ENCODE measurements around the gene FCGR3B.
"Not testable (repeated sequence)": the region's sequence is repeated elsewhere in the genome, so short reads cannot be mapped to it uniquely, and the experiment has no call there.

FCGR3B gene

DNA sequence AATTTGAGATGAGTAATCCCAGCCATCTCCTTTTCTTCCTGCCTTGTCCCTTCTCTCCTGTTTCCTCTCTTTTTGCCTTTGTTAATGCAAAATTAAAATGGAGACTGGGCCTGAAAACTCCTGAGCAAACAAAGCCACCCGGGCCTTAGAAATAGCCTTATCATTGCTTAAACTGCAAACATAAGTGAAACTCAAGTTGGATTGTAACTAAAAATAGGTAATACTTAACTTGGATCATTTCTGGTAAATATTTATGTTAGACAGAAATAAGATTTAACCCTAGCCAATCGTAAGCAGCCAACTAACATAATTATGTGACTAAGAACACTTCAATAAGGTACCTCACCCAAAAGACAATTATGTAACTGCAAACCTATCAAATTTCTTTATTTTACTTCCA is 35.4 kb downstream of the FCGR3B start:
- not testable (repeated sequence) for H3K36me3 ChIP-seq; H3K27me3 ChIP-seq; H3K4me1 ChIP-seq (ENCODE audit: control insufficient read depth in 1 of 2, insufficient read depth in 1 of 2, low read depth in 1 of 2, low read length in 1 of 2); H3K9me3 ChIP-seq; H3K4me3 ChIP-seq (ENCODE audit: low read depth in 1 of 2, low read length in 1 of 2); H3K27ac ChIP-seq

DNA sequence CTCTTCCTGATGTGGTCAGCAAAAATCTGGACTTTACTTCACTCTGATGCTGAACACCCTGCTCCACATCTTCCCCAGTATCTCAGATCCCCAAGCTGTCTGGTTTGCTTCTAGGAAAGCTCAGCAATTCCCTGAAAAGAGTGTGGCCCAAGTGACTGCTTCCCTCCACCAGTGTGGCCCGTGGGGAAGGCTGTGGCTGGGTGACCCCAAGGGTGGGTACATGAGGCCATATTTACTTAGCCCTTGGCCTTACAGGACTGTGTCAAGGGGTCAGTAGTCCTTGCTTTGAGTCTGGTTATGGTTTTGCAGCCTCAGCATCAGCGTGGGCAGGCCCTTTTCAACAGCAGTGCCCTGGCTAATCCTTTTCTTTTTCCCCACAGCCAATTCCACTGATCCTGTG is 35.8 kb downstream of the FCGR3B start:
- not testable (repeated sequence) for H3K27ac ChIP-seq; H3K36me3 ChIP-seq; H3K27me3 ChIP-seq; H3K9me3 ChIP-seq; H3K4me1 ChIP-seq (ENCODE audit: control insufficient read depth in 1 of 2, insufficient read depth in 1 of 2, low read depth in 1 of 2, low read length in 1 of 2); H3K4me3 ChIP-seq (ENCODE audit: low read depth in 1 of 2, low read length in 1 of 2)

DNA sequence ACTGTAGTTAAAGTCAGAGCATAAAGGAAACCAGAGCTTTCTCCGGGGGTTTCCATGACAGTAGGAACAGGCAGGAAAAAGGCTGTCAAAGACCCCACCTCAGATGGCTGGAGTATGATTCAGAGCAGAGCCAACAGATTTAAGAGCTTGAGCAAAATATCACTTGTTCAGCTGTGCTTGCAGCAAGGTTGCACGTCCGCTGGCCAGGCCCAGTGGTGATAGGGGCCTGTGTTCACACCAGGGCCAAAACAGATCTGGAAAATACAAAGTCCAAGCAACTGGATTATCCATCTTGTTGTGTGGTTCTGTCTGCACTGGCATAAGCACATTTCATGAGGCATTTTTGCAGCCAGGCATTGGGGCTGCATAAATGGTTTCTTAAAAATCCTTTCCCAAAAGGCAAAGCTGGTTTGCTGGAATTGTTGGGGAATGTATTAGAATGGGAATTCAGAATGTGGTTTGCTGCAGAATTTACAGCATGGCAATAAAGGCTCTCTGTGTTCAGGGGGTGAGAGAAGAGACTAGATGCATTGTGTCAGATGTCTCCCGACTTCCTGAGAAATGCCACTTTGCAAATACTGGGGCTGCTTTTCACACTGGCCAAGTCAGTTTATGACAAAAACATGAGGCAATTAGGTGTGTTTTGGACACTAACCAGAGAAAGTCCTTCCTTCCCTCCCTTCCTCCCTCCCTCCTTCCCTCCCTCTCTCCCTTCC is 36.5 kb downstream of the FCGR3B start:
- H3K4me1 ChIP-seq (ENCODE audit: control insufficient read depth in 1 of 2, insufficient read depth in 1 of 2, low read depth in 1 of 2, low read length in 1 of 2): not testable (repeated sequence)

DNA sequence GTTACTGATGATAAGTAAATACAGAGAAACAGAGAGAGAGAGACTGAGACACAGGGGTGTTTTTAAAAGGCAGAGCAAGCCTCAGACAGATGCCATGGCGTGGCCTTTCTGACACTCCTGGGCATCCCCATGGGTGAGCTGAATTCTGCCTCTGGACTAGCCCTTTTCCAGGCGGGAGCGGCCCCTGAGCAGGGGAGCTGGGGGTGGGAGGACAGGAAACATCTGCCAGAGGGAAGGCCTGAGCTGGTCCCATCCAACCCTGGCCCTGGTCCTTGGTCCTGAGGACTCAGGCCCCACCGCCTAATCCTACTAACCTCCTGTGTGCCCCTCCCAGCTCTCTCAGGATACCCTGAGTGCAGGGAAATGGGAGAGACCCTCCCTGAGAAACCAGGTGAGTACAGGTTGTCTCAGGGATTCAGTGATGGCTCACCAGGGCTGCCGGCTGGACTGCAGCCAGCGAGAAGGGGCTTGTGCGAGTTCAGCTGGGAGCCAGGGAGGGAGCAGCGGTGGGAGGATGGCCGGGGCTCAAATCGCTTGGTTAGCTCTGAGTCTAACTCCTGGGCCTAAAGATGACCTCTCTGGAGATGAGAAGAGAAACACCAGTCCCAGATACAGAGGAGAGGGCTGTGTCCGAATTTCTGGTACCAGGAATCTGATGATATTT is 37.8 kb downstream of the FCGR3B start:
- not testable (repeated sequence) for H3K9me3 ChIP-seq, H3K27me3 ChIP-seq

More for the DNA sequence above, 36.5 kb downstream of the FCGR3B start:
- H3K4me3 ChIP-seq (ENCODE audit: low read depth in 1 of 2, low read length in 1 of 2); H3K36me3 ChIP-seq; H3K27ac ChIP-seq; H3K9me3 ChIP-seq; H3K27me3 ChIP-seq: not testable (repeated sequence)

DNA sequence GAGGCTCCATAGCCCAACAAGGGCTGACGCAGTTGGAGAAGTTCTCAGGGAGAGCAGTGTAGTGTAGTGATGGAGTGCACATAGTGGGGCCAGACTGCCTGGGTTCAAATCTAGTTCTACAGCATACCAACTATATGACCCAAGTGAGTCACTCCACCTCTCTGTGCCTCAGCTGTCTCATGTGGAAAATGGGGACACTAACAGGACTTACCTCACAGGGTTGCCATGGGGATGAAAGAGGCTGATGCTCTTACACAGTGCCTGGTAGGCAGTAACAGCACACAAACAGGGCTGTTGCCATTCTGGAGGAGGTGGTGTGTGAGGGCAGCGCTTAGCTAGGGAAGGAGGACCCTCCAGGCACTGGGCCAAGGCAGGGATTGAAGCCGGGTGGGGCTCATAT is 38.4 kb downstream of the FCGR3B start:
- H3K36me3 ChIP-seq; H3K4me3 ChIP-seq (ENCODE audit: low read depth in 1 of 2, low read length in 1 of 2); H3K9me3 ChIP-seq; H3K4me1 ChIP-seq (ENCODE audit: control insufficient read depth in 1 of 2, insufficient read depth in 1 of 2, low read depth in 1 of 2, low read length in 1 of 2); H3K27me3 ChIP-seq; H3K27ac ChIP-seq: not testable (repeated sequence)

More for the DNA sequence above, 37.8 kb downstream of the FCGR3B start:
- not testable (repeated sequence) for H3K36me3 ChIP-seq; H3K27ac ChIP-seq; H3K4me1 ChIP-seq (ENCODE audit: control insufficient read depth in 1 of 2, insufficient read depth in 1 of 2, low read depth in 1 of 2, low read length in 1 of 2); H3K4me3 ChIP-seq (ENCODE audit: low read depth in 1 of 2, low read length in 1 of 2)

DNA sequence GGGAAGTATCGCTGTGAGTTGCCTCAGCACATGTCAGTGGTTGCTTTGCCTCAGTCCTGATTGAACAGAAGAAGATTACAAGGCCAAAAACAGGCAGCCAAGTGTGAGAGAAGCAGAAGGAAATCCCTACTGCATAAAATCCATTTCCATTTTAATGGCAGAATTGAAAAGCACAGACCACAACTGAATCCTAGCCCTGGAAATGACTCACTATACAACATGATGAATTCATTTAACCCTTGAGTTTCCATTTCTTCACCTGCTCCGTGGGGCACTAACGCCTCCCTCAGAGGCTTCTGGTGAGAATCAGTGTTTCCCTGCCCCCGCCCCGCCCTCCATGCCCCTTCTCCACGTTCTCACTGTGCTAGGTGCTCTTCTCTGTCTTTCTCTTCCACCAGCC is 41.1 kb downstream of the FCGR3B start:
- H3K4me1 ChIP-seq (ENCODE audit: control insufficient read depth in 1 of 2, insufficient read depth in 1 of 2, low read depth in 1 of 2, low read length in 1 of 2); H3K36me3 ChIP-seq; H3K27ac ChIP-seq; H3K4me3 ChIP-seq (ENCODE audit: low read depth in 1 of 2, low read length in 1 of 2); H3K9me3 ChIP-seq; H3K27me3 ChIP-seq: not testable (repeated sequence)

DNA sequence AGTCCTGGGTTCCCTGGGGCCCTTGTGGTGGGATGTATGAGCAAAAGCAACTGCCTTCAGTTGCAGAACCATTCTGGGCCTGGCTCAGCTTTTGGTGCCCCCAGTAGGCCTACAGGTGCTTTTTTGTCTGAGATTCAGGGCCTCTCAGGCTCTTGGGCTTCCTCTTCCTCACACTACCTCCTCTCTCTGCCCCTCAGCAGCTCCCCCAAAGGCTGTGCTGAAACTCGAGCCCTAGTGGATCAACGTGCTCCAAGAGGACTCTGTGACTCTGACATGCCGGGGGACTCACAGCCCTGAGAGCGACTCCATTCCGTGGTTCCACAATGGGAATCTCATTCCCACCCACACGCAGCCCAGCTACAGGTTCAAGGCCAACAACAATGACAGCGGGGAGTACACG is 41.6 kb downstream of the FCGR3B start:
- not testable (repeated sequence) for H3K36me3 ChIP-seq; H3K27ac ChIP-seq; H3K4me1 ChIP-seq (ENCODE audit: control insufficient read depth in 1 of 2, insufficient read depth in 1 of 2, low read depth in 1 of 2, low read length in 1 of 2); H3K27me3 ChIP-seq; H3K9me3 ChIP-seq; H3K4me3 ChIP-seq (ENCODE audit: low read depth in 1 of 2, low read length in 1 of 2)

DNA sequence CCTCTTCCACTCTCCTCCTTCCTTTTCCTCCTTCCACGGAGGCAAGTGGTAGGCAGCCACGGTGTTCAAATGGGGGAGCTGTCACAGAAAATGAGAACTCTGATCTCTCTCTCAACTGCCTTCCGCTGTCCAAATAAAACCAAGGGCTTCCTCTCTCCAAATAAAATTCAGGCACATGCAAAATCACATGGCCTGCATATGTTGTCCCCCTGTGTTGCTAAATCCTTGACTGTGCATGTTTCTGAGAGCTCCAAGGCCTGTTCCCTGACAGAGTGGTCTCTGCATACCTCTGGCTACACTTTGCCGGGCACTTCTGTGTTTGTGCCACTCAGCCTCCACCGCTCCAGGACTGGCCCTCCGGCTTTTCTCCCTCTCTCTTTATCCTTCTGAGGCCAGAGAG is 42.4 kb downstream of the FCGR3B start:
- H3K27me3 ChIP-seq; H3K4me1 ChIP-seq (ENCODE audit: control insufficient read depth in 1 of 2, insufficient read depth in 1 of 2, low read depth in 1 of 2, low read length in 1 of 2); H3K36me3 ChIP-seq; H3K4me3 ChIP-seq (ENCODE audit: low read depth in 1 of 2, low read length in 1 of 2); H3K9me3 ChIP-seq; H3K27ac ChIP-seq: not testable (repeated sequence)

DNA sequence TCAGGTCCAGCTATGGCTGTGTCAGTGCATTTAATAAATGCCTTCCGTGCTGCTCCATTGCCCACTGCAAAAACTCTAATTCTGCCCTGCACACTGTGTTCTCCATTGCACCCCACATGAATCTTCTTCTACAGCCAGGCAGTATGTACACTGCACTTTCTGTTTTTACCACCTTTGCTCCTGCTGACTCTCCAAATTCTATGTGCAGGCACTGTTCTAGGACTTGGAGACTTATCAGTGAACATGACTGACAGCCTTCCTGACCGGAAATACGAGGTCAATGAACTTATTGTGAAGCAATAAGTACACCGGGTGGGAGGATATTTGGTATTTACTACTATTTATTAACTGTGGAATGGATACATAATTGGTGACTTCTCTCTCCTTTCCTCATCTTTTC is 48.1 kb downstream of the FCGR3B start:
- not testable (repeated sequence) for H3K27ac ChIP-seq; H3K9me3 ChIP-seq; H3K27me3 ChIP-seq; H3K36me3 ChIP-seq; H3K4me3 ChIP-seq (ENCODE audit: low read depth in 1 of 2, low read length in 1 of 2); H3K4me1 ChIP-seq (ENCODE audit: control insufficient read depth in 1 of 2, insufficient read depth in 1 of 2, low read depth in 1 of 2, low read length in 1 of 2)

DNA sequence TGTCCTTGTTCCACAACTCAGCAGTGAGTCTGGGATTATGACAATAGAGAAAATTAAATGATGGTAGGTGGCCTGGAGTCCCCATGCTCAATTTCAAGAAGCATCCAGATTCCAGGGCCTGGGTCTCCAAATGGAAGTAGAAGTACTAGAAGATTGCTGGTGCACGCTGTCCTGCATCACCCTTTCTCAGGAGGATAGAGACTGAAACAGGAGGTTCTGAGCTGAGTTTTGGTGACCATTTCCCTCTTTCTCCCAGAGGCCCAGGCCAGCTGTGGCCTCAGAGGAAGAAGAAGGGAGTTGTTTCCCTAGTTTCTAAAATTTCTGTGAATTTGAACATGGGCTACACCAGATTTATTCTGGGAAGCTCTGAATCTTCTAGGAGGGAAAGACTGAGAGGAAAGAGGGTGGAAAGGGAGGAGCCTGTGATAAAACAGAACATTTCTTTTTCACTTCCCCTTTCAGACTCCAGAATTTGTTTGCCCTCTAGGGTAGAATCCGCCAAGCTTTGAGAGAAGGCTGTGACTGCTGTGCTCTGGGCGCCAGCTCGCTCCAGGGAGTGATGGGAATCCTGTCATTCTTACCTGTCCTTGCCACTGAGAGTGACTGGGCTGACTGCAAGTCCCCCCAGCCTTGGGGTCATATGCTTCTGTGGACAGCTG is 50.0 kb downstream of the FCGR3B start:
- H3K36me3 ChIP-seq; H3K9me3 ChIP-seq; H3K4me1 ChIP-seq (ENCODE audit: control insufficient read depth in 1 of 2, insufficient read depth in 1 of 2, low read depth in 1 of 2, low read length in 1 of 2); H3K4me3 ChIP-seq (ENCODE audit: low read depth in 1 of 2, low read length in 1 of 2); H3K27ac ChIP-seq; H3K27me3 ChIP-seq: not testable (repeated sequence)

DNA sequence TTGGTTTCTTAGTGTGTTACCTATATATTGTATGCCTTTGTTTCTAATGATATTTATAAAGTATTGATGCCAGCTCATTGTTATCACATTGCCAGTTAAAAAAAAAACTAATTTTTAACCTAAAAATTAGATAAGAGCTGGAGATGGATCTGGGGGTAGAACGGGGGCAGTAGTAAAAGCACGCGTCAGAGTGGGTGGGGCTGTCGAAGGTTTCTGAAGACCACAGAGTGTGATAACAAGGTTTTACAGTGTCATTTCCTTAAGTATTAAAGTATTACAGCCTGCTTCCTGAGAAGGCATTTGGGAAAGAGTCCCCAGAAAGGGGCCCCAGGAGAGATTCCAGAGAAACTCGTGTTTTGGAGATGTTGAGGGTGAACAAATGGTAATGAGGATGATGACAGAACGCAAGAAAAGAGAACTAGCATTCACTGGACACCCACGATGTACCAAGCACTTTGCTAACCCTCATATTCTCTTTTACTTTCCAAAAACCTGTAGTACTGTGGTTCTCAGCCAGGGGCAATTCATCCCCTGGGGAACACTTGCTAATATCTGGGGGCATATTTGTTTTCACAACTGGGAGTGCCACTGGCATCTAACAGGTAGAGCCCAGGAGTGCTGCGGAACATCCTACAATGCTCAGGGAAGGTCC is 51.0 kb downstream of the FCGR3B start:
- H3K4me1 ChIP-seq (ENCODE audit: control insufficient read depth in 1 of 2, insufficient read depth in 1 of 2, low read depth in 1 of 2, low read length in 1 of 2): not testable (repeated sequence)

DNA sequence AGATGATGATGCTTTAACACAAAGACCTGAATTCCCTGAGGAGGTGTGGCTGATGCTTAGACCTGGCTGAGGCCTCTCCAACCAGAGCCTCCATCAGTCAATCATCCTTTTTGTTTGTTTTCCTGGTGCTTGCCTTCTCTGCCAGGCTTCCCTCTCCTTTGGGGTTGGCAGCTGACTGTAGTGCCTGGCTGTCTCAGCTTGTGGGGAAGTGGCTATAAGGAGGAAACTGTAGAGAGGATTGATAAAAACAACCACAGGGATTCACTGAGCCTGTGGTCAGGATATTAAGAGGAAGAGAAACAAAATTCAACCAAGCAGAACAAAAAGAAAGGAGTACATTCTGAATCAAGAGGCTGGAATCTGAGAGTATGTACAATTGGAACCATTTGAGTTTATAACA is 54.3 kb downstream of the FCGR3B start:
- not testable (repeated sequence) for H3K27ac ChIP-seq; H3K9me3 ChIP-seq; H3K4me3 ChIP-seq (ENCODE audit: low read depth in 1 of 2, low read length in 1 of 2); H3K4me1 ChIP-seq (ENCODE audit: control insufficient read depth in 1 of 2, insufficient read depth in 1 of 2, low read depth in 1 of 2, low read length in 1 of 2); H3K36me3 ChIP-seq; H3K27me3 ChIP-seq

More for the DNA sequence above, 51.0 kb downstream of the FCGR3B start:
- not testable (repeated sequence) for H3K4me3 ChIP-seq (ENCODE audit: low read depth in 1 of 2, low read length in 1 of 2); H3K27me3 ChIP-seq; H3K9me3 ChIP-seq; H3K27ac ChIP-seq; H3K36me3 ChIP-seq

All from neutrophil (primary cell).